K562 (cell line): ENCODE results near the gene FAM174C. TPM values are rescaled to one million over a fixed set of nuclear protein-coding genes. Genes with fewer than 3 reads are reported as not detected.

ENCODE experiments used
- ATAC-seq: fragments of 200-7000 bp; cut with Tn5 transposase; 3 replicates; pipeline ENCODE4 v1.9.1; 2020; ENCODE audit warnings: moderate library complexity
- BruUV-seq: library from RNA; stranded (reverse); fragments of 400-500 nt; replicated peaks from 2 replicates; lab custom pipeline; 2021; lab: Mats Ljungman, UMichigan
- CTCF ChIA-PET: fragments of 300-600 bp; formaldehyde crosslinking; extraction: SDS; loops from one replicate; lab custom pipeline; 2021; ENCODE audit warnings: low intra/inter-chr PET ratio; lab: Yijun Ruan, JAX
- POLR2A ChIA-PET: fragments of 300-600, 350-650 bp; sonication (Branson Sonifier 250); formaldehyde crosslinking; extraction: SDS; loops from one replicate; lab custom pipeline; 2021; ENCODE audit warnings: antibody characterized with exemption, inconsistent platforms; lab: Yijun Ruan, JAX
- DNase-seq, 4 experiments: peaks; one replicate each; pipeline versions ENCODE4 v3.0.0 to v3.0.0-alpha.2; 2011 to 2018; ENCODE audit warnings: low spot score in 3 of 4, mixed read lengths in 3 of 4; ENCODE audit errors: extremely low read depth in 1 of 4
- FAIRE-seq: peaks from 2 replicates; lab custom pipeline; 2011; peaks lifted over from hg19 to GRCh38; lab: Jason Lieb, UNC
- H2AFZ ChIP-seq: 2 replicates; pipeline ENCODE4 v1.6.0; 2011; ENCODE audit warnings: low read depth, low read length, control low read depth, inconsistent platforms
- H3K27ac ChIP-seq: fragments of 200-600 bp; 3 replicates; pipeline ENCODE4 v1.8.0; 2011; ENCODE audit warnings: low read depth, mild to moderate bottlenecking, control low read depth, inconsistent platforms, low read length, moderate library complexity, mixed read lengths; ENCODE audit errors: extremely low read depth
- H3K27me3 ChIP-seq, 2 experiments: fragments of 300-600 bp in 1 of 2; 2 replicates in 1 of 2; 3 replicates in 1 of 2; pipeline versions ENCODE4 v1.6.0 to v1.8.0; 2011; ENCODE audit warnings: inconsistent platforms in 2 of 2, low read length in 2 of 2, mild to moderate bottlenecking in 1 of 2, mixed read lengths in 1 of 2, moderate library complexity in 1 of 2; ENCODE audit not compliant: control insufficient read depth in 2 of 2, insufficient read depth in 2 of 2
- H3K36me3 ChIP-seq: fragments of 300-600 bp; 3 replicates; pipeline ENCODE4 v1.8.0; 2011; ENCODE audit warnings: mild to moderate bottlenecking, low read length, inconsistent platforms; ENCODE audit not compliant: control insufficient read depth, insufficient read depth
- H3K4me1 ChIP-seq, 2 experiments: fragments of 200-600 bp in 1 of 2; replicated peaks in 1 of 2; 2 replicates in 1 of 2; 3 replicates in 1 of 2; pipeline versions ENCODE4 v1.5.1 to v1.8.0; 2011; ENCODE audit warnings: inconsistent platforms in 2 of 2, low read length in 2 of 2, mild to moderate bottlenecking in 1 of 2, mixed read lengths in 1 of 2, moderate library complexity in 1 of 2; ENCODE audit not compliant: control insufficient read depth in 2 of 2, insufficient read depth in 2 of 2
- H3K4me2 ChIP-seq: 2 replicates; pipeline ENCODE4 v1.6.1; 2011; ENCODE audit warnings: low read length, control low read depth, inconsistent platforms, mixed read lengths; ENCODE audit not compliant: insufficient read depth
- H3K4me3 ChIP-seq: fragments of 200-600 bp; sonication (generic), shearing (Covaris generic); 2 replicates; pipeline ENCODE4 v1.5.1; 2016; ENCODE audit warnings: control low read depth, inconsistent platforms
- H3K79me2 ChIP-seq: fragments of 200-600 bp; 3 replicates; pipeline ENCODE4 v1.8.0; 2011; ENCODE audit warnings: low read length, inconsistent platforms; ENCODE audit not compliant: control insufficient read depth, insufficient read depth
- H3K9ac ChIP-seq, 2 experiments: 2 replicates each; pipeline versions ENCODE4 v1.6.0 to v1.6.1; 2011; ENCODE audit warnings: low read depth in 2 of 2, low read length in 2 of 2, control low read depth in 1 of 2, inconsistent platforms in 1 of 2, mild to moderate bottlenecking in 1 of 2, mixed read lengths in 1 of 2; ENCODE audit not compliant: insufficient read depth in 1 of 2
- H3K9me1 ChIP-seq: one replicate; pipeline ENCODE4 v1.6.0; 2011; ENCODE audit warnings: inconsistent platforms, mild to moderate bottlenecking, low read length, moderate library complexity; ENCODE audit not compliant: control insufficient read depth, insufficient read depth
- H3K9me3 ChIP-seq: replicated peaks from 2 replicates; pipeline ENCODE4 v1.5.1; 2011; ENCODE audit warnings: low read depth, low read length, inconsistent platforms; ENCODE audit not compliant: control insufficient read depth, insufficient read depth
- H4K20me1 ChIP-seq: replicated peaks from 2 replicates; pipeline ENCODE4 v1.6.1; 2011; ENCODE audit warnings: low read length, inconsistent platforms, mixed read lengths; ENCODE audit not compliant: control insufficient read depth, insufficient read depth
- MED1 ChIP-seq: sonication (generic); formaldehyde crosslinking; IDR thresholded peaks from 2 replicates; pipeline ENCODE4 v1.8.1; 2023; ENCODE audit warnings: missing genetic modification reagents, borderline replicate concordance
- ZNF511 ChIP-seq: sonication (generic); formaldehyde crosslinking; IDR thresholded peaks from 2 replicates; pipeline ENCODE4 v1.8.0; 2022; ENCODE audit warnings: mild to moderate bottlenecking, missing genetic modification reagents
- ZNF655 ChIP-seq: fragments of 250-450 bp; sonication (Bioruptor Pico); IDR thresholded peaks from 2 replicates; pipeline ENCODE4 v1.5.0; 2021
- WGBS: fragments of 100-300 bp; shearing (Covaris generic); methylation state at CpG from one replicate; pipeline ENCODE4 v1.1.6; 2016; ENCODE audit warnings: low coverage, mixed read lengths; ENCODE audit not compliant: insufficient coverage; ENCODE audit errors: missing lambda C conversion rate; 5-methylcytosine and 5-hydroxymethylcytosine counted together
- in situ Hi-C: fragments of 300-500 bp; cut with MboI; formaldehyde crosslinking; loops from 4 replicates; pipeline ENCODE4 v1.15.0; 2018; ENCODE audit warnings: inconsistent platforms, mixed read lengths
- intact Hi-C: fragments of 100-400 bp; cut with micrococcal nuclease; formaldehyde crosslinking; loops from 2 replicates; pipeline ENCODE4 v1.14.2; 2022
- polyA plus RNA-seq, 8 experiments: library from polyadenylated mRNA; depleted of rRNA in 4 of 8; stranded (reverse) in 5 of 8; unstranded in 3 of 8; fragments of >200 nt; fragmentation: Nextera tagmentation in 2 of 8; fragmentation: Illumina TruSeq in 1 of 8; extraction: Ambion mirVana in 2 of 8; extraction: Trizol in 1 of 8; gene quantifications; 2 replicates each; pipeline versions ENCODE4 v1.2.1 to v1.2.3, GENCODE V29; 2011 to 2014; ENCODE audit warnings: inconsistent platforms in 1 of 8, missing spikeins in 1 of 8
- total RNA-seq, 7 experiments: library from RNA; depleted of rRNA in 6 of 7; stranded (reverse); fragments of >200 nt in 6 of 7; fragmentation: Illumina TruSeq in 2 of 7; extraction: Trizol in 2 of 7; gene quantifications; 2 replicates each; pipeline versions ENCODE4 v1.2.1 to v1.2.3, GENCODE V29; 2011 to 2021; ENCODE audit warnings: low replicate concordance in 1 of 7

The FAM174C gene
- total and polyA plus RNA-seq, 9 of the 15 experiments (the other 6 are each of a cell fraction or from before 2014, with no cell fraction given): 0.66 to 89.6 (median 20.3) TPM

GRCh38 chr19:1278713-1279660 is 3.7 kb downstream of the FAM174C start:
- FAIRE-seq: no peak
- POLR2A ChIA-PET: interaction anchor here (2.2 to 2.4 kb wide), 2 partner anchors 10 kb away, joined by 7 to 21 read pairs; partner anchors contain the start of gene CIRBP
- in situ Hi-C loops: loop anchor here (5.0 kb wide), 1 partner anchor 103 kb away; the partner anchor contains the start of gene NDUFS7

More at GRCh38 chr19:1278713-1279660, 3.7 kb downstream of the FAM174C start:
- no peak for TF ChIP-seq ZNF655
- 0 out of 2 replicates have a peak, but pooled peaks have one; percentile 12 for TF ChIP-seq ZNF511 (CRISPR knock-in tag)
- no peak for TF ChIP-seq MED1 (CRISPR knock-in tag)
- Histone ChIP-seq H3K79me2 (peaks cover 29% of the 10 kb centered on the region), H3K36me3 (peaks cover 52% of the 10 kb centered on the region; the same call in 2 of the 3 replicates), H3K9me1 (no peaks in the 10 kb centered on the region), H3K9me3 (no peaks in the 10 kb centered on the region), H2AFZ (no peak overlapping the region), H3K9ac (no peak overlapping the region; a peak in 1 of 4 replicates), H3K4me1 (peaks cover 18 to 83% of the 10 kb centered on the region in 2 experiments), H3K27ac (no peak overlapping the region), H3K27me3 (peaks cover 0 to under 1% of the 10 kb centered on the region in 2 experiments; a peak in 1 of 5 replicates), H4K20me1 (peaks cover 10% of the 10 kb centered on the region), H3K4me3 (no peak overlapping the region), H3K4me2 (no peak overlapping the region)
- ATAC-seq (no peak), DNase-seq (no peak)
- 90% methylated on average over 21 of the region's 25 CpGs for WGBS
- intact Hi-C loops: loop anchor here (1.0 to 10.0 kb wide), 2 partner anchors 93 to 166 kb away; no protein-coding TSS in a partner anchor
- BruUV-seq: no TSS peak
- CTCF ChIA-PET: interaction anchor here (1.5 kb wide), 1 partner anchor 93 kb away, joined by 7 read pairs; no protein-coding TSS in a partner anchor
